Measurements from ENCODE around the gene TXNRD2. TPM values are rescaled to one million over a fixed set of nuclear protein-coding genes. Genes with fewer than 3 reads are reported as not detected.

Gene TXNRD2
- total RNA-seq, 1 donor from 2014 or later: 25.7 TPM

GRCh38 chr22:19896665-19897355, 44.8 kb downstream of the TXNRD2 start:
- Histone ChIP-seq H3K4me1 (ENCODE audit: insufficient read depth, low read length) (peaks cover 15% of the 10 kb centered on the region), H3K4me2 (ENCODE audit: low read length) (no peak overlapping the region), H3K9ac (ENCODE audit: low read length) (no peak overlapping the region), H4K20me1 (ENCODE audit: insufficient read depth, low read length) (no peaks in the 10 kb centered on the region), H3K36me3 (ENCODE audit: insufficient read depth, low read length) (no peaks in the 10 kb centered on the region), H3K79me2 (ENCODE audit: insufficient read depth, low read length) (no peaks in the 10 kb centered on the region), H3K4me3 (ENCODE audit: insufficient read depth, low read depth, low read length) (no peak overlapping the region), H3K27me3 (ENCODE audit: insufficient read depth, low read length) (no peaks in the 10 kb centered on the region), H3K27ac (ENCODE audit: low read depth, low read length) (no peak overlapping the region), H2AFZ (ENCODE audit: low read depth, low read length) (no peak overlapping the region), H3K9me3 (ENCODE audit: insufficient read depth, low read depth, low read length) (no peaks in the 10 kb centered on the region)
- no peak overlapping the region for H3K27ac Mint-ChIP-seq (ENCODE audit: unreplicated experiment)
- H3K27me3 Mint-ChIP-seq (ENCODE audit: low read depth, unreplicated experiment): no peaks in the 10 kb centered on the region
- no peaks in the 10 kb centered on the region for H3K9me3 Mint-ChIP-seq (ENCODE audit: unreplicated experiment)
- TF ChIP-seq EZH2 (IDR thresholded peaks at IDR 0.05; ENCODE audit: insufficient read depth, low read length): no peak
- TF ChIP-seq CTCF (IDR thresholded peaks at IDR 0.05; ENCODE audit: insufficient read depth, low read depth, low read length): no peak
- DNase-seq (ENCODE audit: low read depth): no peak
- no peak for FAIRE-seq
- H3K4me1 Mint-ChIP-seq (ENCODE audit: low read depth, unreplicated experiment): peaks cover 20% of the 10 kb centered on the region
- no peak overlapping the region for H3K4me3 Mint-ChIP-seq (ENCODE audit: unreplicated experiment)
- peaks cover 3% of the 10 kb centered on the region for H3K36me3 Mint-ChIP-seq (ENCODE audit: low read depth, unreplicated experiment)

- Mint-ChIP-seq H3K27me3 (ENCODE audit: low read depth, unreplicated experiment) (no peaks in the 10 kb centered on the region), H3K9me3 (ENCODE audit: unreplicated experiment) (no peaks in the 10 kb centered on the region), H3K4me1 (ENCODE audit: low read depth, unreplicated experiment) (peaks cover 30% of the 10 kb centered on the region), H3K4me3 (ENCODE audit: unreplicated experiment) (no peak overlapping the region), H3K36me3 (ENCODE audit: low read depth, unreplicated experiment) (peaks cover 3% of the 10 kb centered on the region), H3K27ac (ENCODE audit: unreplicated experiment) (no peak overlapping the region)
- Histone ChIP-seq H3K27ac (ENCODE audit: low read depth, low read length) (no peak overlapping the region), H3K79me2 (ENCODE audit: insufficient read depth, low read length) (no peaks in the 10 kb centered on the region), H3K4me3 (ENCODE audit: insufficient read depth, low read depth, low read length) (no peak overlapping the region), H2AFZ (ENCODE audit: low read depth, low read length) (no peak overlapping the region), H3K27me3 (ENCODE audit: insufficient read depth, low read length) (no peaks in the 10 kb centered on the region), H4K20me1 (ENCODE audit: insufficient read depth, low read length) (no peaks in the 10 kb centered on the region), H3K9ac (ENCODE audit: low read length) (no peak overlapping the region), H3K4me2 (ENCODE audit: low read length) (no peak overlapping the region), H3K4me1 (ENCODE audit: insufficient read depth, low read length) (peaks cover 30% of the 10 kb centered on the region), H3K9me3 (ENCODE audit: insufficient read depth, low read depth, low read length) (no peaks in the 10 kb centered on the region), H3K36me3 (ENCODE audit: insufficient read depth, low read length) (no peaks in the 10 kb centered on the region)
- TF ChIP-seq CTCF (IDR thresholded peaks at IDR 0.05; ENCODE audit: insufficient read depth, low read depth, low read length) (no peak), EZH2 (IDR thresholded peaks at IDR 0.05; ENCODE audit: insufficient read depth, low read length) (no peak)
- DNase-seq (ENCODE audit: low read depth) (no peak), FAIRE-seq (no peak)
These were observed 46.3 kb downstream of the TXNRD2 start for GRCh38 chr22:19895160-19895849.

GRCh38 chr22:19893363-19893762, 48.3 kb downstream of the TXNRD2 start:
- Mint-ChIP-seq H3K36me3 (ENCODE audit: low read depth, unreplicated experiment) (peaks cover 2% of the 10 kb centered on the region), H3K27me3 (ENCODE audit: low read depth, unreplicated experiment) (no peaks in the 10 kb centered on the region)
- no peak for DNase-seq (ENCODE audit: low read depth)

More at GRCh38 chr22:19893363-19893762, 48.3 kb downstream of the TXNRD2 start:
- no peak for TF ChIP-seq CTCF (IDR thresholded peaks at IDR 0.05; ENCODE audit: insufficient read depth, low read depth, low read length)
- TF ChIP-seq EZH2 (IDR thresholded peaks at IDR 0.05; ENCODE audit: insufficient read depth, low read length): no peak
- no peak overlapping the region for H3K4me3 ChIP-seq (ENCODE audit: insufficient read depth, low read depth, low read length)
- H3K9me3 Mint-ChIP-seq (ENCODE audit: unreplicated experiment): no peaks in the 10 kb centered on the region
- H3K4me3 Mint-ChIP-seq (ENCODE audit: unreplicated experiment): no peak overlapping the region
- H3K4me1 Mint-ChIP-seq (ENCODE audit: low read depth, unreplicated experiment): peaks cover 30% of the 10 kb centered on the region
- no peak overlapping the region for H3K4me2 ChIP-seq (ENCODE audit: low read length)
- no peak overlapping the region for H3K9ac ChIP-seq (ENCODE audit: low read length)
- no peaks in the 10 kb centered on the region for H3K36me3 ChIP-seq (ENCODE audit: insufficient read depth, low read length)
- H4K20me1 ChIP-seq (ENCODE audit: insufficient read depth, low read length): no peaks in the 10 kb centered on the region
- H3K27ac Mint-ChIP-seq (ENCODE audit: unreplicated experiment): no peak overlapping the region
- no peak overlapping the region for H2AFZ ChIP-seq (ENCODE audit: low read depth, low read length)
- H3K27ac ChIP-seq (ENCODE audit: low read depth, low read length): no peak overlapping the region
- H3K4me1 ChIP-seq (ENCODE audit: insufficient read depth, low read length): peaks cover 30% of the 10 kb centered on the region
- H3K27me3 ChIP-seq (ENCODE audit: insufficient read depth, low read length): no peaks in the 10 kb centered on the region
- no peaks in the 10 kb centered on the region for H3K79me2 ChIP-seq (ENCODE audit: insufficient read depth, low read length)
- no peak for FAIRE-seq
- H3K9me3 ChIP-seq (ENCODE audit: insufficient read depth, low read depth, low read length): no peaks in the 10 kb centered on the region
